Measurements from ENCODE around the gene GSG1.

DNA sequence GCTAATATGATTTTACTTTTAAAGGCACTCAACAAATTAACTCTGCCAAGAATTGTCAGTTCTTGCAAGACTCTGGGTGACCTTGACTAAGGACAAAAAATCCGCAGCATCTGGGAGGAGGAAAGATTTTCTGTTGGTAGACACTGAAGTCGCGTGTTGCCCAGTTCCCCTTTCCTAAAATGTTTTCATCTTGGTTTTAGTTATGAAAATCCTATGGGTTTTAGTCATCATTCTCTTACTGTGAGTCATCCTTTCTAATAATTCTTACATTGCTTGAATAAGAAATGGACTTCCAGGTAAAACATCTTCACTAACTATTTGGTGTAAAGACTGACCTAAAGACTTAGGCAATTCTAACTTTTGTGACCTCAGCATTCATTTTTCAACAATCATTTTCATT lies 9.1 kb downstream of the GSG1 start:
- TF ChIP-seq CTCF (IDR thresholded peaks at IDR 0.05; ENCODE audit: insufficient read depth, low read depth, low read length) (no peak), EZH2 (IDR thresholded peaks at IDR 0.05; ENCODE audit: insufficient read depth, low read length) (no peak)
